ENCODE measurements around the gene CSE1L. TPM values are rescaled to one million over a fixed set of nuclear protein-coding genes. Genes with fewer than 3 reads are reported as not detected.

The CSE1L gene, protein sequence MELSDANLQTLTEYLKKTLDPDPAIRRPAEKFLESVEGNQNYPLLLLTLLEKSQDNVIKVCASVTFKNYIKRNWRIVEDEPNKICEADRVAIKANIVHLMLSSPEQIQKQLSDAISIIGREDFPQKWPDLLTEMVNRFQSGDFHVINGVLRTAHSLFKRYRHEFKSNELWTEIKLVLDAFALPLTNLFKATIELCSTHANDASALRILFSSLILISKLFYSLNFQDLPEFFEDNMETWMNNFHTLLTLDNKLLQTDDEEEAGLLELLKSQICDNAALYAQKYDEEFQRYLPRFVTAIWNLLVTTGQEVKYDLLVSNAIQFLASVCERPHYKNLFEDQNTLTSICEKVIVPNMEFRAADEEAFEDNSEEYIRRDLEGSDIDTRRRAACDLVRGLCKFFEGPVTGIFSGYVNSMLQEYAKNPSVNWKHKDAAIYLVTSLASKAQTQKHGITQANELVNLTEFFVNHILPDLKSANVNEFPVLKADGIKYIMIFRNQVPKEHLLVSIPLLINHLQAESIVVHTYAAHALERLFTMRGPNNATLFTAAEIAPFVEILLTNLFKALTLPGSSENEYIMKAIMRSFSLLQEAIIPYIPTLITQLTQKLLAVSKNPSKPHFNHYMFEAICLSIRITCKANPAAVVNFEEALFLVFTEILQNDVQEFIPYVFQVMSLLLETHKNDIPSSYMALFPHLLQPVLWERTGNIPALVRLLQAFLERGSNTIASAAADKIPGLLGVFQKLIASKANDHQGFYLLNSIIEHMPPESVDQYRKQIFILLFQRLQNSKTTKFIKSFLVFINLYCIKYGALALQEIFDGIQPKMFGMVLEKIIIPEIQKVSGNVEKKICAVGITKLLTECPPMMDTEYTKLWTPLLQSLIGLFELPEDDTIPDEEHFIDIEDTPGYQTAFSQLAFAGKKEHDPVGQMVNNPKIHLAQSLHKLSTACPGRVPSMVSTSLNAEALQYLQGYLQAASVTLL
- total RNA-seq = 53.2 and 58.8 TPM in 2 replicates

DNA sequence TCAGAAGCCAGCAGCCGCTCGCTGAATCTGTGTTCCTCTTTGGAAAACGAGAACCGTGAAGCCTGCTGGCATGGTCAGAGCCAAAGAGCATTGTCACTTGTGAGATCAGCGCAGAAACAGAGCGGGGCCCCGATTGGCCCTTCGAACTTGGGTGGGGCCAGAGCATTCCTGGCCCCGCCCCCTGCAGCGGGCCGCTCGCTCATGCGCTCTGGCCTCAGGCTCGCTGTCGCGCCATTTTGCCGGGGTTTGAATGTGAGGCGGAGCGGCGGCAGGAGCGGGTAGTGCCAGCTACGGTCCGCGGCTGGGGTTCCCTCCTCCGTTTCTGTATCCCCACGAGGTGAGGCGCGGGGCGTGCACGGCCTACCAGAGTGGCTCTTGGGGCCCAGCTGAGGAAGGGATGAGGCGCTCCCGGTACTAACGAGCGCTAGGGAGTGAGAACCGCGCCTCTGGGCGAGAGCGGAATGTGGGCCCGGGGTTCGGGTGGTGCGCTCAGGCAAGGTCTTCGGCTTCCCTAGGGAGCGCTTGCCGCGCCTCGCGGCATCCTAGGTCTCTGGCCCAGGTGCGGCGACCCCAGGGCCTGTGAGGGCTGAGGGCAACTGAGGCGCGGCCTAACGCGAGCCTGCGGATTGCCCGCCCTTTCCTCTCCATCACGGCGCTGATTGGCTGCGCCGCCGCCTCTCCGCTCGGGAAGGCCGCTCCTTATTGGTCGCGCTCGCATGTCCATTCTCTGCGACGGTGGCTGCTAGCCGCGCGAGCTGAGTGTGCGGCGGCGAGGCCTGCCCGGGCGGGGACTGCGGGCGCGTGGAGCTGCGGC is at the start of gene CSE1L:
CSE1L (plus strand) TSS at position 226 of the 814 bp plus-strand sequence. CDS start 12,152 bp downstream, outside the sequence.
- H3K4me1 Mint-ChIP-seq = peaks cover 31% of the 10 kb centered on the region
- CTCF ChIA-PET = interaction anchor here (1.2 kb wide), 1 partner anchor 171 kb away, joined by 3 read pairs; no protein-coding TSS in a partner anchor
- H3K4me3 Mint-ChIP-seq = peak within 1 kb of the TSS; percentile 97
- intact Hi-C loops (cut with micrococcal nuclease) = loop anchor here (1.0 to 5.0 kb wide), 4 partner anchors 124 to 232 kb away; partner anchors contain the start of genes ARFGEF2, DDX27, STAU1 and ZNFX1
- H3K36me3 Mint-ChIP-seq (ENCODE audit: low read depth) = peaks cover 24% of the 10 kb centered on the region
- no peaks in the 10 kb centered on the region for H3K9me3 Mint-ChIP-seq
- ATAC-seq (ENCODE audit: low read depth) = peak; percentile 86
- peak within 1 kb of the TSS; percentile 94 for H3K27ac Mint-ChIP-seq
- POLR2A ChIA-PET = interaction anchor here (0.6 to 2.3 kb wide), 13 partner anchors 8 to 1485 kb away, joined by 3 to 11 read pairs (median 3); partner anchors contain the start of genes ARFGEF2, DDX27 and ZNFX1
- TF ChIP-seq, protein P1, sequence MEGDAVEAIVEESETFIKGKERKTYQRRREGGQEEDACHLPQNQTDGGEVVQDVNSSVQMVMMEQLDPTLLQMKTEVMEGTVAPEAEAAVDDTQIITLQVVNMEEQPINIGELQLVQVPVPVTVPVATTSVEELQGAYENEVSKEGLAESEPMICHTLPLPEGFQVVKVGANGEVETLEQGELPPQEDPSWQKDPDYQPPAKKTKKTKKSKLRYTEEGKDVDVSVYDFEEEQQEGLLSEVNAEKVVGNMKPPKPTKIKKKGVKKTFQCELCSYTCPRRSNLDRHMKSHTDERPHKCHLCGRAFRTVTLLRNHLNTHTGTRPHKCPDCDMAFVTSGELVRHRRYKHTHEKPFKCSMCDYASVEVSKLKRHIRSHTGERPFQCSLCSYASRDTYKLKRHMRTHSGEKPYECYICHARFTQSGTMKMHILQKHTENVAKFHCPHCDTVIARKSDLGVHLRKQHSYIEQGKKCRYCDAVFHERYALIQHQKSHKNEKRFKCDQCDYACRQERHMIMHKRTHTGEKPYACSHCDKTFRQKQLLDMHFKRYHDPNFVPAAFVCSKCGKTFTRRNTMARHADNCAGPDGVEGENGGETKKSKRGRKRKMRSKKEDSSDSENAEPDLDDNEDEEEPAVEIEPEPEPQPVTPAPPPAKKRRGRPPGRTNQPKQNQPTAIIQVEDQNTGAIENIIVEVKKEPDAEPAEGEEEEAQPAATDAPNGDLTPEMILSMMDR (IDR thresholded peaks at IDR 0.05) = no peak
- peak; percentile 95 for DNase-seq
- H3K27me3 Mint-ChIP-seq = no peaks in the 10 kb centered on the region

DNA sequence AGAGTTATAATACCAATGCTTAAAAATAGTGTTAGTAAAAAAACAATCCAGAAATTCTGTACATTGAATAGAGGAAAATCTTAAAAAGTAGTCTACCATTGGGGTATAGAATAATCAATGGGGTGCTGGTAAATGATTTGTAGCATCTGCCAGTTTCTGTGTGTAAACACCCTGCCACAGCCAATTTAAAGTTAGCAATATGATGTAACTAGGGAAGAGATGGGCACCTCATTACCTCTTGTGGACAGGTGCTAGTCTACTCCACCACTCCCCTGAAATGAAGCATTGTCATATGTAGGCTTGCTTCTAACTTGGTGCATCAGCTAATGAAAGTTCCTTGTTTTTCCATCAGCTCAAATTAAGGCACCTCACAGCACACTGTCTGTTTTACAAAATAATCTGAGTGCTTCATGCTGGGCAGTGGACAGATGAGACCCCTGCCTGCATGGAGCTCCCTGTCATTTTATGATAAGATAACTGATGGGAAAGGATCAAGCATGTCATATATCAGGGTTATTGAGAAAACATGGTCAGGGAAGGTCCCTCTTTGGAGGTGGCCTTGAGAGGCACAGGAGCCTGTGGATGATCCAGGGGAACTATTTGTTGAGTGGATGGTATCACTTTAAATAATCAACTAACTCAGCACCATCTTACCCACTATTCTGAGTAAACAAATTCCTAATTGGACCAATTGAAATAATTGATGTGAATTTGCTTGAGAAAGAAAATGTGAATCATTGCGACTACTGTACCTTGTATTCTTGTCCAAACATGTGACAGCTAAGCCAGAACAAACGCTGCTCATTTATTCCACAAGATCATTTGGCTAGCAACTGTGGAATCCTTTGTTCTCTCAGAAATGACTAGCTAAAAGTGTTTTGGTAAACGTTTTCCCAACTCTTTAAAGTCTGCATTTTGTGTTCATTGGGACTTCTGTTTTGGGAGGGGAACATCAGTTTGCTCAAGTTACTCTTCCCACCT is 45.9 kb upstream of the CSE1L start:
- CTCF ChIA-PET = no interaction called here
- Mint-ChIP-seq H3K36me3 (ENCODE audit: low read depth) (peaks cover 71% of the 10 kb centered on the region), H3K9me3 (no peaks in the 10 kb centered on the region), H3K4me1 (no peaks in the 10 kb centered on the region), H3K27ac (no peak overlapping the region), H3K4me3 (no peak overlapping the region), H3K27me3 (no peaks in the 10 kb centered on the region)
- intact Hi-C loops (cut with micrococcal nuclease) = no loop called here
- TF ChIP-seq, protein P1 (IDR thresholded peaks at IDR 0.05) = no peak
- POLR2A ChIA-PET = interaction anchor here (0.6 kb wide), 1 partner anchor 1786 kb away, joined by 3 read pairs; no protein-coding TSS in a partner anchor
- ATAC-seq (ENCODE audit: low read depth) = no peak
- DNase-seq = no peak

DNA sequence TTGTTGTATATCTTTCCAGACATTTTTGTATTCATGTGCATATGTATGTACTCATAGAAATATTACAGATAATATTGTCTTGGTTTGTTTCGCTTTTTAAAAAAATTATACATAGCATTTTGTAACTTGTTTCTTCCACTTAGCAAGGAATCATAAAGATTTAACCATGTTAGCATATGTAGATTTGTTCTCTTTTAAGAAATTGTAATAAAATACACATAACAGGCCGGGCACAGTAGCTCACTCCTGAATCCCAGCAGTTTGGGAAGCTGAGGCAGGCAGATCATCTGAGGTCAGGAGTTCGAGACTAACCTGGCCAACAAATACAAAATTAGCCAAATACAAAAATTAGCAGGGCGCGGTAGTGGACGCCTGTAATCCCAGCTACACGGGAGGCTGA is 44.4 kb upstream of the CSE1L start:
- Mint-ChIP-seq H3K9me3 (no peaks in the 10 kb centered on the region), H3K27me3 (no peaks in the 10 kb centered on the region), H3K36me3 (ENCODE audit: low read depth) (peaks cover 68% of the 10 kb centered on the region), H3K27ac (no peak overlapping the region), H3K4me3 (no peak overlapping the region), H3K4me1 (no peaks in the 10 kb centered on the region)
- no peak for ATAC-seq (ENCODE audit: low read depth)
- intact Hi-C loops (cut with micrococcal nuclease) = no loop called here
- POLR2A ChIA-PET = no interaction called here
- CTCF ChIA-PET = no interaction called here
- TF ChIP-seq, protein P1 (IDR thresholded peaks at IDR 0.05) = no peak
- DNase-seq = no peak

DNA sequence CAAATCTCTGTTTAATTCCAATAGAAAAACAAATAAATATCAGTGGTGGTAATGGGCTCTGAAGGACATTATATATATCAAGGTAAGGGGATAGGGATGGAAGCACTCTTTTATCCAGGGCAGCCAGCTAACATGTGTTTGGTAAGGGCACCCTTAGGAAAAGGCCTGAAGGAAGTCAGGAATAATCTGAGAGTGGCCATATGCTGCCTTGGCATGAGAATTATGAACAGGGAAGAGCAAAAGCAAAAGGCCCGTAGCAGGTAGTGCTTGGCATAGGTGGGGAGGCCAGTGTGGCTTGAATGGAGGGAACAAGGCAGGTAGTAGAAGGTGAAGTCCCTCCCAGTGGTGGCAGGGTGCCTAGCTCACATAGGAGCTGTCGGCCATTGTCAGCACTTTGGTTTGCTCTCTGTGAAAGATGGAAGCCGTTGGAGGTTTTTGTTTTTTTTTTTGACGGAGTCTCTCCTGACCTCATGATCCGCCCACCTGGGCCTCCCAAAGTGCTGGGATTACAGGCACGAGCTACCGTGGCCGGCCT is 39.6 kb upstream of the CSE1L start:
- Mint-ChIP-seq H3K4me3 (no peak overlapping the region), H3K4me1 (no peaks in the 10 kb centered on the region), H3K27me3 (no peaks in the 10 kb centered on the region), H3K36me3 (ENCODE audit: low read depth) (peaks cover 62% of the 10 kb centered on the region), H3K9me3 (no peaks in the 10 kb centered on the region), H3K27ac (no peak overlapping the region)
- TF ChIP-seq, protein P1 (IDR thresholded peaks at IDR 0.05) = no peak
- DNase-seq (no peak), ATAC-seq (ENCODE audit: low read depth) (no peak)
- intact Hi-C loops (cut with micrococcal nuclease) = no loop called here
- POLR2A ChIA-PET = no interaction called here
- CTCF ChIA-PET = no interaction called here
